Gastrocnemius medialis (tissue), 4 donors: ENCODE results near the gene ZNF333. TPM values are rescaled to one million over a fixed set of nuclear protein-coding genes. Genes with fewer than 3 reads are reported as not detected.
"Not testable (repeated sequence)": the region's sequence is repeated elsewhere in the genome, so short reads cannot be mapped to it uniquely, and the experiment has no call there.

Experiments
- ATAC-seq, 2 donors: fragments of 150-250 bp; one replicate each; pipeline ENCODE4 v1.9.1; 2016
- DNase-seq, 2 donors: peaks; one replicate each; pipeline ENCODE4 v3.0.0-alpha.2; 2019
- H3K27ac ChIP-seq, 4 donors: fragments of 200-600 bp; sonication (generic); 1 replicate in 1 of 4; 2 replicates in 3 of 4; pipeline ENCODE4 v1.5.1; 2016 to 2018; ENCODE audit warnings: mild to moderate bottlenecking in 2 of 4, moderate library complexity in 1 of 4
- H3K27me3 ChIP-seq, 3 donors: fragments of 200-600 bp; sonication (generic) in 2 of 3; 1 replicate in 1 of 3; 2 replicates in 2 of 3; pipeline versions ENCODE4 v1.5.1 to v1.6.0; 2016 to 2019; ENCODE audit warnings: mild to moderate bottlenecking in 1 of 3, moderate library complexity in 1 of 3
- H3K36me3 ChIP-seq, 2 donors: fragments of 200-600 bp; sonication (generic) in 1 of 2; one replicate each; pipeline ENCODE4 v1.5.1; 2017 to 2018
- H3K4me1 ChIP-seq, 2 donors: fragments of 200-600 bp; sonication (generic) in 1 of 2; one replicate each; pipeline ENCODE4 v1.5.1; 2016 to 2017; ENCODE audit warnings: mild to moderate bottlenecking in 2 of 2
- H3K4me3 ChIP-seq, 4 donors: fragments of 200-600 bp; sonication (generic) in 3 of 4; 1 replicate in 1 of 4; 2 replicates in 3 of 4; pipeline ENCODE4 v1.5.1; 2016 to 2019; ENCODE audit warnings: mild to moderate bottlenecking in 2 of 4
- H3K9me3 ChIP-seq, 3 donors: fragments of 200-600 bp; sonication (generic) in 2 of 3; 1 replicate in 1 of 3; 2 replicates in 2 of 3; pipeline ENCODE4 v1.5.1; 2016 to 2019
- CTCF ChIP-seq, 5 experiments: fragments of 450-650 bp in 3 of 5; fragments of 200-600 bp in 2 of 5; sonication (generic) in 2 of 5; IDR thresholded peaks in 4 of 5; conservative IDR thresholded peaks in 1 of 5; 1 replicate in 4 of 5; 2 replicates in 1 of 5; pipeline ENCODE4 v1.5.1; 2016 to 2019; ENCODE audit warnings: antibody characterized with exemption in 5 of 5, mild to moderate bottlenecking in 3 of 5, moderate library complexity in 3 of 5
- POLR2A ChIP-seq, 2 donors: fragments of 450-650 bp; IDR thresholded peaks; one replicate each; pipeline ENCODE4 v1.6.1; 2017; ENCODE audit warnings: antibody characterized with exemption in 2 of 2, mild to moderate bottlenecking in 2 of 2, moderate library complexity in 2 of 2
- in situ Hi-C, 4 donors: fragments of 200-750 bp; cut with MboI; loops; one replicate each; pipeline versions ENCODE4 v1.15.0 to v1.8.0; 2017; ENCODE audit warnings: low sequenced_read_pairs in 4 of 4
- intact Hi-C: fragments of 100-400 bp; cut with DNase I; formaldehyde crosslinking; loops from one replicate; pipeline ENCODE4 v1.15.1; 2023; ENCODE audit warnings: low total_unique reads
- total RNA-seq, 4 donors: library from RNA; depleted of rRNA; stranded (reverse); fragments of >200 nt; gene quantifications; one replicate each; pipeline versions ENCODE4 v1.1.0 to v1.2.3, GENCODE V29; 2016

ZNF333 gene
- total RNA-seq, 4 donors from 2014 or later, result 4.6 to 12.7 (median 10.3) TPM

- no peaks in the 10 kb centered on the region for H3K36me3 ChIP-seq
- no peaks in the 10 kb centered on the region for H3K4me1 ChIP-seq
- intact Hi-C loops, result no loop called here
- H3K9me3 ChIP-seq, result no peaks in the 10 kb centered on the region
- ATAC-seq (no peak), DNase-seq (no peak)
- H3K4me3 ChIP-seq, result no peak overlapping the region
- no peak overlapping the region for H3K27ac ChIP-seq
- peaks cover 0 to 10% (median 3%) of the 10 kb centered on the region in 3 donors for H3K27me3 ChIP-seq
- no peak for TF ChIP-seq CTCF (IDR thresholded peaks at IDR 0.05 in 4 of 5, conservative IDR thresholded peaks at IDR 0.05 in 1 of 5)
- no peak for TF ChIP-seq POLR2A (IDR thresholded peaks at IDR 0.05)
- in situ Hi-C loops, result no loop called here
These were observed 82.6 kb downstream of the ZNF333 start for GRCh38 chr19:14772467-14772866.

- H3K4me1 ChIP-seq, result no peaks in the 10 kb centered on the region
- H3K27me3 ChIP-seq, result peaks cover 0 to 10% (median 3%) of the 10 kb centered on the region in 3 donors
- H3K27ac ChIP-seq, result no peak overlapping the region
- intact Hi-C loops (no loop called here), in situ Hi-C loops (no loop called here)
- H3K4me3 ChIP-seq, result no peak overlapping the region
- no peaks in the 10 kb centered on the region for H3K9me3 ChIP-seq
- DNase-seq (no peak), ATAC-seq (no peak)
- no peaks in the 10 kb centered on the region for H3K36me3 ChIP-seq
- no peak for TF ChIP-seq CTCF (IDR thresholded peaks at IDR 0.05 in 4 of 5, conservative IDR thresholded peaks at IDR 0.05 in 1 of 5)
These were observed 83.1 kb downstream of the ZNF333 start for GRCh38 chr19:14772995-14773394.

DNA sequence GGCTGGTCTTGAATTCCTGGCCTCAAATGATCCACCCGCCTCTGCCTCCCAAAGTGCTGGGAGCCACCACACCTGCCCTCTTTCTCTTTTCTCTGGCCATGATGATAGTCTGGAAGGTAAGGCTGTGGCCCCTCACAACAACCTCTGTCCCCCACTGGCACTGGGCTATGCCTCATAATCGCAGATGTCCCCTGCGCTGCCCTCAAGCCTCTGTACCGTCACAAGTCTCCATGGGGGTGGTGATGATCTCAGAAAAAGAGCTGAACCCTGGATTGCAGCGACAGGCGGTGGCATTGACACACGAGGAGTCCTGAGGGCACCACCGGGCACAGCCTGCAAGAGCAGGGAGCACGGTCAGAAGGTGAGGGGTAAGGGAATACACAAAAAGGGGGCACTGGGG is 83.9 kb downstream of the ZNF333 start:
- H3K27ac ChIP-seq, in situ Hi-C loops, intact Hi-C loops, H3K9me3 ChIP-seq, ATAC-seq, H3K27me3 ChIP-seq, H3K4me3 ChIP-seq, H3K4me1 ChIP-seq, DNase-seq, H3K36me3 ChIP-seq: not testable (repeated sequence)

DNA sequence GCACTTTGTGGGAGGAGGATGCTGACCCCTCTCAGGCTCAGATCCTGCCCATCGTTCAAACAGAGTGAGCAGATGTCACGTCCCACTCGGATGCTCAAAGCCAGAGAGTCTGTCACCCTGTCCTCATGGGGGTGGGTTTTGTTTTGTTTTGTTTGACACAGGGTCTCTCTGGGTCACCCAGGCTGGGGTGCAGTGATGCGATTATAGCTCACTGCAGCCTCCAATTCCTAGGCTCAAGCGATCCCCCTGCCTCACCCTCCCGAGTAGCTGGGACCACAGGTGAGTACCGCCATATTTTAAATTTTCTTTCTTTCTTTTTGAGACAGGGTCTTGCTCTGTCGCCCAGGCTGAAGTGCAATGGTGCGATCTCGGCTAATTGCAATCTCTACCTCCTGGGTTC is 84.5 kb downstream of the ZNF333 start:
- peaks cover 0 to 10% (median 3%) of the 10 kb centered on the region in 3 donors for H3K27me3 ChIP-seq
- no peak for TF ChIP-seq CTCF (IDR thresholded peaks at IDR 0.05 in 4 of 5, conservative IDR thresholded peaks at IDR 0.05 in 1 of 5)
- TF ChIP-seq POLR2A (IDR thresholded peaks at IDR 0.05), result no peak
- H3K27ac ChIP-seq, result no peak overlapping the region
- H3K4me1 ChIP-seq, result no peaks in the 10 kb centered on the region
- in situ Hi-C loops (no loop called here), intact Hi-C loops (no loop called here)
- DNase-seq (no peak), ATAC-seq (no peak)
- no peaks in the 10 kb centered on the region for H3K9me3 ChIP-seq
- H3K36me3 ChIP-seq, result no peaks in the 10 kb centered on the region
- no peak overlapping the region for H3K4me3 ChIP-seq

GRCh38 chr19:14775326-14775725 is 85.5 kb downstream of the ZNF333 start:
- intact Hi-C loops, H3K4me1 ChIP-seq, ATAC-seq, H3K4me3 ChIP-seq, H3K27me3 ChIP-seq, H3K9me3 ChIP-seq, DNase-seq, H3K27ac ChIP-seq, H3K36me3 ChIP-seq, in situ Hi-C loops: not testable (repeated sequence)

DNA sequence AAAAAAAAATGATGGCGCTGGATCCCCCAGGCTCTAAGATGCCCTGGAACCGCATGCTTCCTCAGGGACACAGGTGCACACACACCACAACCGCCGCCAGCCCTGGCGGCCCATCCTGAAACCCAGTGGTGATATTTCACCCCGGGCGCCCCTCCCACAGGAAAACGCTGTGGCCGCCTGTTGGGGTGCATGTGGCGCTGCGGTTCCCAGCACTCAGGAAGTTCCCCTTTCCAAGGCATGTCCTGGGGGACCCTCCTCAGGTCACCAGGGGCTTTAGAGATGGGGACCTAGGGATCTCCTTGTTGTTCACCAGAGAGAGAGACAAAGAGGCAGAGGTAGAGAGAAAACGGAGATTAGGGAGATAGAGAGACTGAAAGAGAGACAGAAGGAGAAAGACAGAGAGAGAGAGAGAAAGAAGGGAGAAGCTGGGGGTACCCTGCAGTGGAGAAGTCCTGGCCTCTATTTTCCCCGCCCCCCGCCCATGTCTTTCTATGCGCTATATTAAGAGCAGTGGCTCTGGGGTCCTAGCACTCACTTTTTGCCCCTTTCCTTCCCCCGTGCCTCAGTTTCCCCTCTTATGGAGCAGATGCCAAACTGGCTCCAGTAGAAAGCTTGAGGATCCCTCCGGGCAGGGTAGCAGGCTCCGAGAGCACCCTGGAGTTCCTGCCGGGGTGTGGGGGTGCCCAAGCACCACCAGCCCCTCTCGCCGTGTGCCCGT is 86.2 kb downstream of the ZNF333 start:
- Histone ChIP-seq H3K36me3 (no peaks in the 10 kb centered on the region), H3K27me3 (peaks cover 0 to 10% (median 3%) of the 10 kb centered on the region in 3 donors), H3K27ac (no peak overlapping the region), H3K9me3 (no peaks in the 10 kb centered on the region), H3K4me3 (peak overlapping the region in 2 of 4 donors; percentile 25 to 39), H3K4me1 (no peaks in the 10 kb centered on the region)
- no peak for DNase-seq
- intact Hi-C loops (no loop called here), in situ Hi-C loops (no loop called here)
- TF ChIP-seq POLR2A (IDR thresholded peaks at IDR 0.05) (no peak), CTCF (IDR thresholded peaks at IDR 0.05 in 4 of 5, conservative IDR thresholded peaks at IDR 0.05 in 1 of 5) (no peak)
- ATAC-seq, result no peak

- intact Hi-C loops, in situ Hi-C loops, ATAC-seq, H3K27ac ChIP-seq, H3K27me3 ChIP-seq, H3K4me1 ChIP-seq, H3K9me3 ChIP-seq, DNase-seq, H3K36me3 ChIP-seq, H3K4me3 ChIP-seq: not testable (repeated sequence)
These were observed 87.8 kb downstream of the ZNF333 start for GRCh38 chr19:14777645-14778044.

DNA sequence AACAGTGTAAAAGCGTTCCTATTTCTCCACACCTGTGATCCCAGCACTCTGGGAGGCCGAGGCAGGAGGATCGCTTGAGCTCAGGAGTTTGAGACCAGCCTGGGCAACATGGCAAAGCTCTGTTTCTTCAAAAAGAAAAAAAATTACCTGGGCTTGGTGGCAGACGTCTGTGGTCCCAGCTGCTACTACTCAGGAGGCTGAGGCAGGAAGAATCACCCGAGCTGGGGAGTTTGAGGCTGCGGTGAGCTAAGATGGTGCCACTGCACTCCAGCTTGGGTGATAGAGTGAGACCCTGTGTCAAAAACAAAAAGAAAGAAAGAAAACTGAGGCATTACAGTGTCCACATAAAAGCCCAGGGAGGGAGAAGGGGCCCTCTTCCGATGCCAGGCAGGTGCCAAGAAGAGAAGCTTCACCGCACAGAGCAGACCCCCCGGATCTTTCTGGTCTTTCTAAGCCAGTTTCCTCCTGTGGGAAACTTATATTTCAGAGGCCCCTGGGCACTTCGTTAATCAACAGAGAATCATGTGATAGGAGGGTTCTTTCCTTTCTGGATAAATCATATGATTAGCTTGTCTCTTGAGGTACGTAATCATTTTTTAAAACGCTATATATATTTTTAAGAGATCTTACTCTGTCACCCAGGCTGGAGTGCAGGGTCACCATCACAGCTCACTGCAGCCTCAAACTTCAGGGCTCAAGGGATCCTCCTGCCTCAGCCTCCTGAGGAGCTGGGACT is 88.4 kb downstream of the ZNF333 start, which contains the start of gene ADGRE2:
ADGRE2 (minus strand) TSS at position 451 of the 736 bp plus-strand sequence. CDS start 1,804 bp downstream, outside the sequence.
- H3K27me3 ChIP-seq, in situ Hi-C loops, ATAC-seq, H3K9me3 ChIP-seq, DNase-seq, intact Hi-C loops, H3K36me3 ChIP-seq, H3K4me3 ChIP-seq, H3K27ac ChIP-seq, H3K4me1 ChIP-seq: not testable (repeated sequence)
